HG03442 (cell line): ENCODE measurements around the gene TRIM71.

ENCODE experiments used
- ATAC-seq: cut with Tn5 transposase; IDR thresholded peaks from one replicate; pipeline ENCODE4 v1.9.1; 2021; ENCODE audit warnings: mild to moderate bottlenecking, moderate library complexity; ENCODE audit not compliant: unreplicated experiment

Gene TRIM71

DNA sequence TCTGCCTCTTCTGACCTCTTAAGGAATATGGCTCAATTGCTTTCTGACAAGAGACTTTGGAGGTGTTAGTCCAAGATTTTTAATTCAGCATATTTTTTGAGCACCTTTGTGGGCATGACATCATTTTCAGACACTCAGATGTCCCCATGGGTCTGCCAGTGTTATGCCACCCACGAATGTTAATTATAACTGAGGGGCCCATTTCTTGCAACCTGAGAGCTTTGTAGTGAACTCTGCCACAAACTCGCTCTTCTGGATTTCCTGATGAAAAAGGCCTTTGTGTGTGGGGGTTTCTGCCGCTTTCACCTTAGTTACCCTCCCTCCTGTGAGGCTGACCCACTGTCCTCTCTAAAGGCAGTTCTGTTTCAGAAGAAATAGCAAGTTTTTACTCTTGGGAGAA, 69.1 kb downstream of the TRIM71 start:
- no peak for ATAC-seq

DNA sequence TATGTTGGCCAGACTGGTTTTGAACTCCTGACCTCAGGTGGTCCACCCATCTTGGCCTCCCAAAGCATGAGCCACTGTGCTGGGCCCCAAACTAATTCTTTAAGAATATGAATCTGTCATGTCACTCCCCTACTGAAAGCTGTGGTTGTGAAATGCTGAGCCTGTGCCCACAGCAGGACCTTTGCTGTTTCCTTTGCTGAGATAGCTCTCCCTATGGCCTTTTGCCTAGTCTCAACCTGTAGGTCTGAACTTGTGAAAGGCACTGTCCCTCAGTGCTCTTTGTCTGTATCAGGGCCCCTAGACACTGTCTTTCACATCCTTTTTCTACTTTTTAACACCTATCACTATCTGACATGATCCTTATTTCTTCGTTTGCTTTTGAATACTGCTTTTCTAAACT, 70.9 kb downstream of the TRIM71 start:
- ATAC-seq: peak; percentile 95

DNA sequence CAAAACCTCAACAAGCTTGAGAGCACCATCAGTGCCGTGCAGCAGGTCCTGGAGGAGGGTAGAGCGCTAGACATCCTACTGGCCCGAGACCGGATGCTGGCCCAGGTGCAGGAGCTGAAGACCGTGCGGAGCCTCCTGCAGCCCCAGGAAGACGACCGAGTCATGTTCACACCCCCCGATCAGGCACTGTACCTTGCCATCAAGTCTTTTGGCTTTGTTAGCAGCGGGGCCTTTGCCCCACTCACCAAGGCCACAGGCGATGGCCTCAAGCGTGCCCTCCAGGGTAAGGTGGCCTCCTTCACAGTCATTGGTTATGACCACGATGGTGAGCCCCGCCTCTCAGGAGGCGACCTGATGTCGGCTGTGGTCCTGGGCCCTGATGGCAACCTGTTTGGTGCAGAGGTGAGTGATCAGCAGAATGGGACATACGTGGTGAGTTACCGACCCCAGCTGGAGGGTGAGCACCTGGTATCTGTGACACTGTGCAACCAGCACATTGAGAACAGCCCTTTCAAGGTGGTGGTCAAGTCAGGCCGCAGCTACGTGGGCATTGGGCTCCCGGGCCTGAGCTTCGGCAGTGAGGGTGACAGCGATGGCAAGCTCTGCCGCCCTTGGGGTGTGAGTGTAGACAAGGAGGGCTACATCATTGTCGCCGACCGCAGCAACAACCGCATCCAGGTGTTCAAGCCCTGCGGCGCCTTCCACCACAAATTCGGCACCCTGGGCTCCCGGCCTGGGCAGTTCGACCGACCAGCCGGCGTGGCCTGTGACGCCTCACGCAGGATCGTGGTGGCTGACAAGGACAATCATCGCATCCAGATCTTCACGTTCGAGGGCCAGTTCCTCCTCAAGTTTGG, 72.9 kb downstream of the TRIM71 start:
- no peak for ATAC-seq

DNA sequence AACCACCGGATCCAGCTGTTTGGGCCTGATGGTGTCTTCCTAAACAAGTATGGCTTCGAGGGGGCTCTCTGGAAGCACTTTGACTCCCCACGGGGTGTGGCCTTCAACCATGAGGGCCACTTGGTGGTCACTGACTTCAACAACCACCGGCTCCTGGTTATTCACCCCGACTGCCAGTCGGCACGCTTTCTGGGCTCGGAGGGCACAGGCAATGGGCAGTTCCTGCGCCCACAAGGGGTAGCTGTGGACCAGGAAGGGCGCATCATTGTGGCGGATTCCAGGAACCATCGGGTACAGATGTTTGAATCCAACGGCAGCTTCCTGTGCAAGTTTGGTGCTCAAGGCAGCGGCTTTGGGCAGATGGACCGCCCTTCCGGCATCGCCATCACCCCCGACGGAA, 73.6 kb downstream of the TRIM71 start:
- ATAC-seq: no peak

DNA sequence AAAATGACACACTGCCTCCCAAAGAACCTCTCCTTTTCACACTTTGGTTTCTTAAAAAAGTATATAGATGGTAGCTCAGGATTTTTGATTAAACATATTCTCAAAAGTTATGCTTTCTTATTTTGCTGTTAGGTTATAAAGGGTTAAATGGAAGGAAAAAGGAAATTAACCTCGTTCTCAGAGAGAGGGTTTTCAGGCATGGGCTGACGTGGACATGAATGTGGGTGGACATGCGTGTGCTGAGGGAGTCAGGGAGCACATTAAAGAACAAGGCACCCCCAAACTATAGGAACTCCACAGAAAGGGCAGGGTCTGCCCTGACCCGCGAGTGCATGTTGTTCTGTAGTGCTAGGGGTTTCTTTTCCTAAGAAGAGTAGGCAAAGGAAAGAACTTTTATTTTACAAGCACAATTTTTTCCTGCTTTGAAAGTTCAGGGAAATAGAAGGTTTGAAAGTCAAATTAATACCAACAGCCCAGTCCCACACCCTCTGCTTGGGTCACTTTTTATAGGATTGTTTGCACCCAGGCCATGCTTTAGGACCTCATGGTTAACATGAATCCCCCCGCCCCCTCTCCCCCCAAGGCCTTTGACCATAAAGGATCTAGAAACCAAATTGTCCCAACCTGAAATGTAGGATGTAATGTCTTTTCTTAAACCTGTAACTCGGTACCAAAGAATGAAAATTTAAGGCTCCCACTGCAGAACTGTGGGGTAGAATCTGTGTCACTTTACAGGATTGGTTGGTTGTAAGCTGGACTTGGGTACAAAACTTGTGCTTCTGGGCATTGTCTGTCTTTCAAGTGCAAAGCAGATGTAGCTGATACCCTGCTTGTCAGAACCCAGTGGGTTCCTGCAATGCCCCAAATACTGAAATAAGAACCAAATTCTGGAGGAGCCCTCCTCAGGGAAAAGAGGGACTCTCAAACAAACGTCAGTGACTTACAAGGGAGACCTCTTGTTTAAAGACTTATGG, 75.1 kb downstream of the TRIM71 start:
- ATAC-seq: no peak

DNA sequence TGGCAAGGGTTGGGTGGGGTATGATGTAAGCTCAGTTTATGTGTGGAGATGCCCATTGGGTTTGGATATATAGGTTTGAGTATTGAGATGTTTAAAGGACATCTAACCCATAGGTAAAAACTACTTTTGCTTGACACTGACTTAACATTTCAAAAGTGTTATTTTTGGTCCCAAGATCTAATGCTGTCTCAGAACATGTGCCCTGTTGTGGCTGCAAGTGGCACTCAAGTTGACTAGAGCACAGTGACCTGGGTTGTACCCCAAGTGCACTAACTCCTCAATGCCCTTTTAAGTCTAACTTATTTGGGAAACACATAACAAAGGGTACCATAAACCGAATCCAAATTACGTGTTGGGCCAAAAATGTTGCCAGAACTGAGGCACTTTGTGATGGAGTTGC, 77.2 kb downstream of the TRIM71 start:
- ATAC-seq: no peak

DNA sequence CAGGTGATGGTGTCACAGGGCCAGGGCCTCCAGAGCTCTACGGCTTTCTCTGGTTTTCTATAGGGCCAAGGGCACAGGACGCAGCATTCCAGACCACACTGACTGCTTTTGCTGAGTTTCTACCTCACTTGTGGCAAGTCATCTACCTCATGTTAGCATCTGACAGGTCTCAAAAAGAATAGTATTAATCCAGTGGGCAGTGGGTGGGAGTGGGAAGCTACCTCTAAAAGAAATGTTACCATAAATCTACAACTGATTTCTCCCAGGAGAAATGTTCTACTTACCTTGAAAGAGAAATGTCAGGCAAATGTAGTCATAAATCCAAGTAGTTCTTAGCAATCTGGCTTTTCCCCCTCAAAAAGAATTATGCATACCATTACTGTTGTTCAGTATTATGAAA, 77.9 kb downstream of the TRIM71 start:
- no peak for ATAC-seq

DNA sequence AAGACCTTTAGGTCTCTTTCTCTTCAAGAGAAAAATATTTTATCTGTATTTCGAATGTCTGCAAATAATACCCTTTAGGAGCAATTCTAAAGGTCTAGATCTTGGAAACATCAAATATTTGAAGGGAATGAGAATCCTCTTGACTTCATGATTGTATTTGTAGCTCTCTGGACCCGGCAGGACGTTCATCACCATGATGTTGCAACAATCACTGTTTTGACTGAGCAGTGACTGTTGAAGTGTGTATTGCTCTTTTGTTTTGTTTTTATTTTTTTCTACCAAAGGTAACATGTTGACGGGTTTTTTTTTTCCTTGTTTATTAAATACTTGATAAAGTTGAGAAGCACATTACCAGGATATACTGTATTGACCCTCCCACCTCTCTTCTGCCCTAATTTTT, 78.3 kb downstream of the TRIM71 start:
- no peak for ATAC-seq

DNA sequence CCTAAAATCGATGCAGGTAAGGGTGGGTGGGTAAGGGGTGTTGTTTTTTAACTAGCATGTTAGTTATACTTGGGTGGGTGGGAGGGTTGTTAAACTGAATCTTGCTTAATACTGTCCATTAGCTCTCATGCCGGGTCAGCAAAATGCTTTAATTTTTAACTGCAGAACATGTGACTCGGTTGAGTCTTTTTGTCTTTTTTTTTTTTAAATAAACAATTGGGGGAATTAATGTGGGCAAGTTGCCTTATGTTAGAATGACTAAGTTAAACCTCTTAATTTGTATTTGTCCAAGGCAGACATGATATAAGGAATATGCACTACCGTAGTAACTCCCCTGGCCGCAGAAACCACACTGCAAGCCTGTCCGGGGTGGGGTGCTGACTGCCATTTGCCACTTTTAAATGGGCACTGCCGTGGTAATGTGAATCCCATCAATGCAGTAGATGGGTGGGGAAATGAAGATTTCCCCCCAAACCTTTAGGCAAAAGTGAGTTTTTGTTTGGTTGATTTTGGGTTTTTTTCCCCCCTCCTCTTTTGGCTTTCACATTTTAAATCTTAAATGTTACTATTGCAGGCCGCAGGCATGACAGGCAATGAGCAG, 79.3 kb downstream of the TRIM71 start:
- ATAC-seq: no peak

DNA sequence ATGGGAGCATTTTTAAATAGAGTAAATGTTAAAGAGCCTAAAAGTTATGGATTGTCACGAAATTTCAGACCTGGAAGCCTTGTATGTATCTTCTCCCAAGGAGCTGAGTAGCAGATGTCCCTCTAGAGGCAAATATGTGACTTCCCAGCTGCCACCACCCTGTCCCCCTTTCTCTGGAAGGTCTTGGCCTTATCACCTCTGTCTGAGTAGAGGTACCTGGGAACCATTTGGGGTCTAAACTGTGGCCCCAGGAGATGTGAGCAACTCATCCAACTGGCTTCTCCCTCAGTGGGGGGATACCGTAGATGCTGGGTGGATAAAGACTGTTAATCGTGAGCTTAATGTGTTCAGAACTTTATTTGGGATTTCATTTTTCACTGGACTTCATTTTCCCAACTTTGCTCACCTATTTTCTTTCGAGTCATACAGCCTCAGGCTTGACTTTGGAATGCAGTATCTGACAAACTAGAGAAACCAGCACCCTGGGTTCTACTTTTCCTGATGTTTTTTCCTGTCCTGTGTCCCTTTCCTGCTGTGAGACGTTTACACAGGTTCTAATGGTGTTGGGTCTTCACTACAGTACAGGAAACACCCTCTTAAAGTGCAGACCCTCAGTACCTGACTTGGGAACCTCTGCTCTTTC, 80.3 kb downstream of the TRIM71 start:
- no peak for ATAC-seq

DNA sequence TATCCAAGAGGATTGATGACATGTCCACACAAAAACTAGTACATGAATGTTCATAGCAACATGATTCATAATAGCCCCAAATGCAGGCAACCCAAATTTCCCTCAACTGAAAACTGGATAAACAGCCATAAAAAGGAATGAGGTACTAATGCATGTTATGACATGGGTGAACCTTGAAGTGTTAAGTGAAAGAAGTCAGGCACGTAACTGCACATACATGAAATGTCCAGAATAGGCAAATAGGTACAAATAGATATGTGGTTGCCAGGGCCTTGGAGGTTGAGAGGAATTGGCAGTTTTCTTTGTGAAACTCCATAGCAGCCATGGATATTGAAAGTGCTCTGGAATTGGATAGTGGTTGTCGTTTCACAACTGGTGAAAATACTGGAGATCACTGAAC, 81.5 kb downstream of the TRIM71 start:
- no peak for ATAC-seq

DNA sequence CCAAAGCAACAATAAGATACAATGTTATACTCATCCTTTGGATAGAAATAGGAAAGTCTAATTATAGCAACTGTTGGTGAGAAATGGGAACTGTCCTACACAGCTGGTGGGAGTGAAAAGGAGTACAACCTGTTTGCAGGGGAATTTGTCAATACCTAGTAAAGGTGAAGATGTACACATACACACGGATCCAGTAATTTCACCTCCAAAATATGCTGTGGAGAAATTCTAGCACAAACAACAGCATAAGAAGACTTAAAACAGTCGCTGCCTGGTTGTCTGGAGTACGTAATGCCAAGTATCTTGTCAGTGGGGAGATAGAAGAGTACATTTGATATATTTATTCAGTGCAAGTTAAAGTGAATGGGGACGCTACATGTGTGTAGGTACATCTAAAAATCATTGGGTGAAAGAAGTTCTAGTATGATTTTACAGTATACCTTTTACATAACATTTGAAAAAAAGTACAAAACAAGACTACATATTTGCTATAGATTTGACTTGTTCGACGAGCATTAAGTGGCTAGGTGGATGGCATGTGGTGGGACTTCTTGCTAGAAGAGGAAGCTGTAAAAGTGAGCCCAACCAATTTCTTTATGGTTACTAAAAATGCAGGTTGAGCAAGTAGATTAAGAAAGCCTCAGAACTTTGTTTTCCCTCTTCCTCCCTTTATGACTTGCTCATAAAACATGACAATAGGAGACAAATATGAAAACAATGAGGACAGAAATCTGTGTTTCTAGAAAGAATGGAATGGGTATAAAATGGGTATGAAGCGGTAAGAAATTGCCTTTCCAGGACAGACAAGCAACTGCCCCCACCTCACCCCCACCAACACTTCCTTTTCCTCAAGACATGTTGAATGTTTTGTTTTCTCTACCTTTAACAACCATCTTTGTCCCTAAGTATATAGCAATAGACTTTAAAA, 83.5 kb downstream of the TRIM71 start:
- no peak for ATAC-seq

DNA sequence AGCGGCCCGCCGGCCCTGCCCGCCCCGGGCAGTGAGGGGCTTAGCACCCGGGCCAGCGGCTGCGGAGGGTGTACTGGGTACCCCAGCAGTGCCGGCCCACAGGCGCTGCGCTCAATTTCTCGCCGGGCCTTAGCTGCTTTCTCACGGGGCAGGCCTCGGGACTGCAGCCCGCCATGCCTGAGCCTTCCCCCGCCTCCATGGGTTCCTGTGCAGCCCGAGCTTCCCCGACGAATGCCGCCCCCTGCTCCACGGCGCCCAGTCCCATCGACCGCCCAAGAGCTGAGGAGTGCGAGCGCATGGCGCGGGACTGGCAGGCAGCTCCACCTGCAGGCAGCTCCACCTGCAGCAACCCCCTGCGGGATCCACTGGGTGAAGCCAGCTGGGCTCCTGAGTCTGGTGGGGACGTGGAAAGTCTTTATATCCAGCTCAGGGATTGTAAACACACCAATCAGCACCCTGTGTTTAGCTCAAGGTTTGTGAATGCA, 85.1 kb downstream of the TRIM71 start:
- peak; percentile 57 for ATAC-seq

DNA sequence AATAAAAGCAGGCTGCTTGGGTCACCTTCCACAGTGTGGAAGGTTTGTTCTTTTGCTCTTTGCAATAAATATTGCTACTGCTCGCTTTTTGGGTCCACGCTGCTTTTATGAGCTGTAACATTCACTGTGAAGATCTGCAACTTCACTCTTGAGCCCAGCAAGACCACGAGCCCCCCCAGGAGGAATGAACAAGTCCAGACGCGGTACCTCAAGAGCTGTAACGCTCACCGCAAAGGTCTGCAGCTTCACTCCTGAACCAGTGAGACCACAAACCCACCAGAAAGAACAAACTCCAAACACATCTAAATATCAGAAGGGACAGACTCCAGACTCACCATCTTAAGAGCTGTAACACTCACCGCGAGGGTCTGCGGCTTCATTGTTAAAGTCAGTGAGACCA, 86.2 kb downstream of the TRIM71 start:
- no peak for ATAC-seq

DNA sequence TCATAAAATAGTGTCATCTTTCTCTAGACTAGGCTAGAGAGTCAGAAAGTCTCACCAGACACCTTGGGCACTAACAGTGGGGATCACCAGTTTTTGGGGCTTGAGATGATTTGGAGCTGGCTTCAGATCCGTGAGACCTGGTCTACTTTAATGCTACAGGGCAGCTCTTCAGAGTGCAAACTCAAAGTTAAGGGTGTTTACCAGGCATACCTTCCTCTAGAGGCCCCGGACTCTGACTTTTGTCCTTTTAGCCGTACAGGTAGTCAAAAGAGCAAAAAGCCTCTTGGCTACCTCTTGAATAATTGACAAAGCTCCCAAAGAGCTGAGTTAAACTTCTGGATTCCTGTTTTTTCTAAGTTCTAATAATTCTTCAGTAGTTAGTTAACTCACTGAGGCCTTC, 92.2 kb downstream of the TRIM71 start:
- ATAC-seq: no peak

DNA sequence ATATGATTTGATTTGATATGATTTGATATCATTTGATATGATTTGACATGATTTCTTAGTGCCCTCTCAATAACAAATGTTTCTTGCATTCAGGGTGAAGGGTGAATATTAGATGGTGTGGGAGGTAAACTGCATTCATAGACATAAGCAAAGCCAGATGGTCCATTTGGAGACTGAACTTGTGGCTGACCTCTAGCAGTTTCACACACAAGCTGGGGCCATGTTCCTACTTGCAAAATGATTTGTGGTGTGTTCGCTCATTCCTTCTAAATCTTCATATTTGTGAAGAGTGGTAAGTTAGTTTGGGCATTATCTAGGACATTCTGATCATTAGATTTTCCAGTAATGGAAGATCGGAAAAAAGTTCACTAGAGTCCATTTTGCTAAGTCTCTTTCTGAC, 93.2 kb downstream of the TRIM71 start:
- ATAC-seq: no peak

DNA sequence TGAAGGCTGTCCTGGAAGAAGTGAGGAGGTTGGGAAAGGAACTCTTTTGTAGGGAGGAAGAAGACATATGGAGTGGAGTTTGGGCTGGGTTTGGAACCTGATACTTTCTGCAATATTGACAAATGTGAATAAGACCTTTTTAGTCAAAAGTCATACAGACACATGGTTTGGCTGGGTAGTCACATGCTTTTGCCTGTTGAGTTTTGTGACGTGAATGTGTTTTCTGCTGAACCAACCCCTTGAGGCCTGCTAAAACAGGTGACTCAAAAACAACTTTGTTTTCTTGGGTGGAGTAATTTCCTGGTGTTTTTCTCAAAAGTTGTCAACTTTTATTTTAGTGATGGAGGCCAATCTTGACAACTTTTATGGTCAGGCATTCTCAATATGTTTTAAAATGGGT, 94.2 kb downstream of the TRIM71 start:
- ATAC-seq: no peak

DNA sequence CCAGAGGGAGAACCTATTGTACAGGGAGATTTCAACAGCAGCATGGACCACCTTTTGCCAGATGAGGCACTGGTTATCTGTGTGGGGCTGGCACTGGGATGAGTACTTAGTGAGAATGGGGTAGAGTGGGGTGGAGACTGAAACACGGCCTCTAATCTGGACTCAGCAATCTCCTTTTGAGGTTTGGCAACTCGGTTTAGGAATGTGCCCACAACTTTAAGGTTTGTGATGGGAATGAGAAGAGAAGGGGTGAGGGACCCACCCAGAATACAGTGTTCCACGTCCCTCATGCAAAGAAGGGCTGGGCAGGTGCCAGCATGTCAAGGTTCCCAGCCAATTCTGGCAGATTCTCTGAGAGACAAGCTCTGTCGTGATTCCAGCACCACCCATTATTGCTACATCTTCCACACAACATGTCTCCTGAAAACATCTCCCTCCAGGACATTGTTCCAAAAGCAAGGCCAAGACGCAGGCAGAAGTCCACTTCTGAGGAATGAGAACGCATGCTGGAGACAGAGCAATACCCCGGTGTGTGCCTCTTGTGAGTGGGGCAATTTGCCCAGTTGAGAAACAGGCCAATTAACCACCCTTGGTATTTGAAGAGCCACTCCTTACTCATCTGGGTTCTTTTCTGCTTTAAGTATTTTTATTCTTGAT, 96.1 kb downstream of the TRIM71 start:
- ATAC-seq: no peak

DNA sequence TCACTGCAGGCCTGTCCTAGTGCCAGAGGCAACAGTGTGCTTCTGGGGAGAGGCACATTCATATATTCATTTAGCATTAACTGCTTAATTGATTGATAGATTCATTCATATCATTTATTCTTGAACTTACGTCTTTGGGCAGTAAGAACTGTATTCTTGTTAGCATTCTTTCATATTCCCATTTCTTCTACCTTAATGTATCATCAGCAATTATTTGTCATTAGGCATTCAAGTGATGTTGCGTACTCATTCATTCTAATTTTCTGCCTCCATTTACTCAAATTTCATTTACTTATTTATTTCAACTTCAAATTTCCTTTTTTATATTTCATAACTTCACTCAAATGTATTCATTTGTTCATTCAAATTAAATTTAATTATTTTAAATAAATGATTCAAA, 102.1 kb downstream of the TRIM71 start:
- no peak for ATAC-seq
